HG02763 (cell line): ENCODE results near the gene PIWIL1.

ENCODE experiments used
- ATAC-seq: cut with Tn5 transposase; IDR thresholded peaks from one replicate; pipeline ENCODE4 v1.9.1; 2021; ENCODE audit warnings: mild to moderate bottlenecking, moderate library complexity; ENCODE audit not compliant: unreplicated experiment

The PIWIL1 gene

DNA sequence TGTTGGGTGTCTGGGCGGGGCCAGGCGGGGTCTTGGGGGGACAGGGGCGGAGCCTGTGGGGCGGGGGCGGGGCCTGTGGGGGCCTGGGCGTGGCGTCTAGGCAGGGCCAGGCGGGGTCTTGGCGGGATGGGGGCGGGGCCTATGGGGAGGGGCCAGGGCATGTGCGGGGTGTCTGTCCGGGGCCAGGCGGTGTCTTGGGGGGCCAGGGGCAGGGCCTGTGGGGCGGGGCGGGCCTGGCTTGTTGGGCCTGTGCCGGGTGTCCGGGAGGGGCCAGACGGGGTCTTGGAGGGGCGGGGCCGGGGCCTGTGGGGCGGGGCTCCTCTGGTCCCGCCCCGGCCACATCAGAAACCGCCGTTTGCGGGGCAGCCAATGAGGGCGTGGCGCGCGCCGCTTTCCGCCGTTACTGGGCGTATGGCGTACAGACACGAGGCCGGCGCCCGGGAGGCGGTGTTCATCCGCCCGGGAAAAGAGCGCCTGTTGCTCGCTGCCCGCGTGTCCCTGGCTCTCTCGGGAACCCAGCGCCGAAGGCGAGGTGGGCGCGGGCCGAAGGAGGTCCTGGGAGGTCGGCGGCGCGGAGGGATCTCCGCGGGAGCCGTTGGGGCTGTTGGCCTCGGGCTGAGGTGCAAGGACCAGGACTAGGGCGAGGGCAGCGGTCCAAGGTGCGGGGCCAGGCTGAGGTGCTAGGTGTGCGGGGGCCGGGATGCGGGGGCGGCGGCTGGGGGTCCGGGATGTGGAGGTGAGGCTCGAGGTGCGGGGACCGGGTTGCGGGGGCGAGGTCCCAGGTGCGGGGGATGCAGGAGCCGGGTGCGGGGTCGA, at the start of gene PIWIL1:
Gene PIWIL1 (plus strand): TSS at position 400 of the 816 bp plus-strand sequence. CDS start 4,705 bp downstream, outside the sequence.
- no peak for ATAC-seq

- no peak for ATAC-seq
Measured at GRCh38 chr12:130288206-130288605, 49.5 kb upstream of the PIWIL1 start.

DNA sequence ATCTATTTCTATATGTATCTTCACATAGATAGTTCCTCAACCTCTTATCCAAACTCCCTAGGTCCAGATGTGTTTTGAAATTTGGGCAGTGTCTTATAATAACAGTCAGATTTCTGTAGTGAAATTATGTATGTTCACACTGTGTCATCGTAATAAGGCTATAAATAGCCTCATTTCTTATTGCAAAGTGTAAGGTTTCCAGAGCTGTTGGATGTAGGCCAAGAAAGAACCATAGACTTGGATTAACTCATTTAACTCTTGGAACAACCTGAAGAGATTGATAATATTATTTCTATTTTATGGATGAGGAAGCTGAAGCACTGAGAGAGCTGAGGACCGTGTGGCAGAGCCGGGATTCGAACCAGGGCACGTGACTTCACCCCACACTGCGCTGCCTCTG, 49.0 kb upstream of the PIWIL1 start:
- ATAC-seq = no peak

GRCh38 chr12:130290114-130290513, 47.6 kb upstream of the PIWIL1 start:
- ATAC-seq = no peak

GRCh38 chr12:130298322-130299021, 39.2 kb upstream of the PIWIL1 start:
- no peak for ATAC-seq

GRCh38 chr12:130299574-130299973, 38.1 kb upstream of the PIWIL1 start:
- no peak for ATAC-seq

DNA sequence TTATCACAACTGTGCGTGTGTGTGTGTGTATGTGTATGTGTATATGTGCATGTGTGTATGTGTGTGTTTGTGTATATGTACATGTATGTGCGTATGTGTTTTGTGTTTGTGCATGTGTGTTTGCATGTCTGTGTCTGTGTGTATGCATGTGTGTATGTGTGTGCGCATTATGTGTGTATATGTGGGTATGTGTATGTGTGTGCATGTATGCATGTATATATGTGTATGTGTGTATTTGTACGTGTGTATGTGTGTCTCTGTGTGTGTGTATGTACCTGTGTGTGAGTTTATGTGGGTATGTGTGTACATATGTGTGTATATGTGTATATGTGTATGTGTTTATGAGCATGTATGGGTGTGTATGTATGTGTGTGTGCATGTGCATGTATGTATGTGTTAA, 37.6 kb upstream of the PIWIL1 start:
- ATAC-seq = no peak

- ATAC-seq = no peak
Measured at GRCh38 chr12:130300737-130301535, 36.8 kb upstream of the PIWIL1 start.

GRCh38 chr12:130301559-130301958, 36.1 kb upstream of the PIWIL1 start:
- no peak for ATAC-seq

DNA sequence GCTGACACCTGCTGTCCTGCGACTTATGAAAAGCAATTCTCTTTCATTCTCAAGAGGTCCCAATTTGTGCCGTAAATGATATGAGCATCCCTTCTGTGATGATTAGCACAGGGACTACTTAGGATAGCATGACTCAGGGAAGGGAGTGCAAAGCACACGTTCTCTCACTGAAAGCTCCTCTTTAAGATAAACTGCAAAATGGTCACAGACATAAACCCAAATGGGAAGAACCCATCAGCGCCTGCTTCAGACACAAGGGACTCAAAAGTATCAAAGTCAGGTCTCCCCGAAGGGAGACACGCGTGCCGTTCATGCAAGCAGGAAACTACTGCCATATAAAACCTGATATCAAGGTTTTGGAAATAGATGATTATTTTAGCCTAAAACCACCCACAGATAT, 33.9 kb upstream of the PIWIL1 start:
- no peak for ATAC-seq

DNA sequence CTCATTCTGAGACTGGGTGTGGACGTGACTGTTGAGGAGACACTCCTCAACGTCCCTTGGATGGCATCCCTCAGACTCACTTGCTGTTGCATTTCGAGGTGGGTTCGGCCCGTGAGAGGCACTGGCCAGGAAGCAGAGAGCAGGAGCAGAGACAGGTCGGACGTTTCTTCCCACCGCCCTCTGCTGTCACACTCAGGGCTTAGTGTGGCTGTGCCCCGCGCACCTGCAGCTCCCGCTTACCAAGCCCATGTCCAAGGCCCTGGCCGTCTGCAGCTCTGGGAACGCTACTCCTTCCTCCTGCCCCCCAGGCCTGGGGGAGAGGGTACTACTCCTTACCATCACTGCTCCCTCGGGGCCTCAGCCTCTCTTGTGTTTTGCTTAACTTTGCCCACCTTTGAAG, 29.8 kb upstream of the PIWIL1 start:
- ATAC-seq = no peak

DNA sequence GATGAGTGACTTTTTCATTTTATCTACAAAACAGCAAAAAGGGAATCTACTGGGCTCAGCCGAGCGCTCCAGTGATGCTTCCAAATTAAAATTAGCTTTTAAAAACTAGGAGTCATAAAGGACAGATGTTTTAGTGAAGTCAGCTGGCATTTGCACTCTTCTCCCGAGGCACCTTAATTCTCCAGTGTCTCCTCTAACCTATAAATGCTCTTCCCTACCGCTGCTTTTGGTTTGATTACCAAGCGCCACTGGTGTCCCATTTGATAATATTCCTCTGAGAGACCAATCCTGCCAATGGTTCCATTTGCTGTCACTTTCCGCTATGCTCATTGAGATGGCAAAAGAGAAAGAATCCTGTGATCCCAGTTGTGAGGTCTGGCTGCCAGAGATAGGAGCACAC, 29.3 kb upstream of the PIWIL1 start:
- ATAC-seq = no peak

GRCh38 chr12:130316251-130316650, 21.4 kb upstream of the PIWIL1 start:
- no peak for ATAC-seq

GRCh38 chr12:130320536-130320935, 17.2 kb upstream of the PIWIL1 start:
- no peak for ATAC-seq

DNA sequence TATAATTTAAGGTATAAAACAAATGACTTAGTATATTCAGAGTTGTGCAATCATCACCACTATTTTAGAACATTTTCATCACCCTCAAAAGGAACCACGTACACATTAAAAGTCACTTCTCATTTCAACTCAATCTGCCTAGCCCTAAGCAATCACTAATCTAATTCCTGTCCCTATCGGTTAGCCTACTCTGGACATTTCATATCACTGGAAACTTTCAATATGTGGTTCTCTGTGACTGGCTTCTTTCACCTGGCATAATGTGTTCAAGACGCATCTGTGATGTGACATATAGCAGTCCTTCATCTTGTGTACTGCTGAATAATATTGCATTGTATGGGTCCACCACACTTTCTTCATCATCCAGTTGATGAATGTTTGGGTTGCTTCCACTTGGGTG, 15.4 kb upstream of the PIWIL1 start:
- no peak for ATAC-seq

GRCh38 chr12:130330685-130331084, 7.0 kb upstream of the PIWIL1 start:
- ATAC-seq = no peak

- ATAC-seq = no peak
Measured at GRCh38 chr12:130331146-130331545, 6.5 kb upstream of the PIWIL1 start.

GRCh38 chr12:130333341-130333740, 4.3 kb upstream of the PIWIL1 start:
- no peak for ATAC-seq

- ATAC-seq = no peak
Measured at GRCh38 chr12:130334399-130334798, 3.3 kb upstream of the PIWIL1 start.

DNA sequence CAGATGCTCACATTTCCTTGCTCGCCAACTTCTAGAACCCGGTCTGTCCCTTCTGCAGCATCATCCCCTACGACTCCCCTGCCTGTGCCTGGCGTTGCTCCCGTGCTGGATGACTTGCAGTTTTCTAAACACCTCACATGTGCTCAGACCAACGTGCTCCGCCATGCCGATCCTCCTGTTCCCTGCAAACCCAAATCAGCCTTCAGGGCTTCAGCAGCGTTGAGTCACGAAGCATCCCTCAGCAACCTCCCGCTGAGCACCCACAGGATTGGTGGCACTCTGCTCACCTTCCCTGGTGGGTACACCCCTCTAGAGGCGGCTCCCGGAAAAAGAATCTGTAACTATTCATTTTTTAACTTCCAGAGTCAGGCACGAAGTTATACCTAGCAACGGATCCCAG, 2.8 kb upstream of the PIWIL1 start:
- ATAC-seq = no peak
